Activated T-helper 1 cell treated with anti-CD3 and anti-CD28 coated beads, Interleukin-2, amount 50 U/mL, for 16 hours (primary cell): Measurements from ENCODE around the gene PBX1.

Experiments used
- DNase-seq, 2 donors: peaks; one replicate each; pipeline ENCODE4 v3.0.0-alpha.2; 2020; ENCODE audit warnings: low read depth in 1 of 2, low spot score in 1 of 2

Gene PBX1

DNA sequence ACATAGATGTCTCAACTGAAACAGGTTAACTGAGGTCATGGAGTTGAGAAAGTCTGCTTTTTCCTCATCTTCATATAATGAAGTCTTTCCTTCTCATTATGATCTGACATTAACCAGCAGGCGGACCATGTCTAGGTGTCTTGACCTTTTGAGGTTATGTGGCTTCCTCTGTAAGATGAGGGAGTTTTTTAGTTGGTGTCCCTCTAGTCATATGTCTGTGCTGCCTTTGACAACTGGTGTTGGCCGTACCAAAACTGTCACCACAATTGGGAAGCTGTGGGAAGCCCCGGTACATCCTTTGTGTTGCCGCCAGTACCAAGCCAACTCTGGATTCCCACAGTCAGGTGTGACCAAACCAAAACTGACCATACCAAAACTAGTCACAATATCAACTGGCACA, 105.1 kb downstream of the PBX1 start:
- DNase-seq = no peak

GRCh38 chr1:164667001-164667400, 108.0 kb downstream of the PBX1 start:
- DNase-seq = no peak

- no peak for DNase-seq
These were observed 108.6 kb downstream of the PBX1 start for GRCh38 chr1:164667600-164667999.

DNA sequence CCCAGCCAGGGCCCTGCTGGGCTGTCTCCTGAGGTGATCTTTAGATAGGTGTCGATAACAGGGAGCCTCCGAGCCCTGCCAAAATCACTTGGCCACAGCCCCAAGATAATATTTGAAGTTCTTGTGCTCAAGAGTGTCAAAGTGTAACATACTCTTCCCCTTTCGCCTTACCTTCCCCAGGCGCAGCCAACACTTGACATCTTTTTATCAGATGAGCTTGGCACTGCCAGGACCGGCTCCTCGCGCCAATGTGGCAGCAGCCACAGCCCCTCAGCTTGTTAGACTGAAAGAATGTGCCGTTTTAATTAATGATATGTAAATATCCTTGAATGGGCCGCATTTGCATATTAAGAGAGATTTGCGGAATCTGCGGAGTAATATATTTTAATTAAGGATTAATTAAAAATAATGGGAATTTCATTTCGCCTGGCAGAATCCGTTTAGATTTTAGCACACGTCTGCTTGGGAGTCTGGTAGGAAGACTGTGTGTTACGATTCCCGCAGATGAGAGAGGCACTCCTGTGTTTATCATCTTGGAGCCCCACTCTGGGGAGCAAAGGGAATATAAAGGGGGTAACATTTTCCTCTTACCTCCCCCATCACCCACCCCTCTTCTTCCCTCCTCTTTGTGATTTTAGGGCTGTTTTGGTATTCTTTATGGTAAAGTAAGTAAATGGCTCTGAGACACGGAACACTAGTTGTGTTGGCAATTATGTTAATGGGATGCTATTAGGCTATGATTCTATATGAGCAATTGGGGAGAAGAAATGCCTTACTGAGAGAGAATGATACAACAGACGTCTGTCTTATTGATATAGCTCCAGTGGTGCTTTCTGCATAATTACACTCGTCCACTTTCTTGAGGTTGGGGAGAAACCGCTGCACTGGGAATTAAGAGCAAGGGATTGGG, 109.8 kb downstream of the PBX1 start:
- no peak for DNase-seq

GRCh38 chr1:164670026-164670425, 111.0 kb downstream of the PBX1 start:
- DNase-seq = no peak

DNA sequence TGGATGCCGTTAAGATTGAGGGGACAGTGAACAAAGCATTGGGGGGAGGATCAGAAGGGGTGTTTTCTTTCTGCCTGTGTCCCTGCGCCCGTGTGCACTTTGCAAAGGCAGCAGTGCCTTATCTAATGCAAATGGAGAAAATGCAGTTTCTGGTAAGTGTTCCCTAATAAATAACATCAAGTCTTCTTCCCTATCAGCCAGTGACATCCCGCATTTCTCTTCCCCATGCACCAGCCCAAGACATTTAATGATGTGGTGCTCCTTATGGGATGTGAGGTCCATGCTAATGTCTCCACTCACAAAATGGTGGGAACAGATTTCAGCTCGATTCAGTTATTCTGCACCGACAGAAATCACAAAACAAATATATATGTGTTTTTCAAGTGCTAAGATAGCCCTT, 111.8 kb downstream of the PBX1 start:
- DNase-seq = no peak

GRCh38 chr1:164671323-164671965, 112.5 kb downstream of the PBX1 start:
- no peak for DNase-seq

- DNase-seq = no peak
These were observed 113.1 kb downstream of the PBX1 start for GRCh38 chr1:164671966-164672571.

DNA sequence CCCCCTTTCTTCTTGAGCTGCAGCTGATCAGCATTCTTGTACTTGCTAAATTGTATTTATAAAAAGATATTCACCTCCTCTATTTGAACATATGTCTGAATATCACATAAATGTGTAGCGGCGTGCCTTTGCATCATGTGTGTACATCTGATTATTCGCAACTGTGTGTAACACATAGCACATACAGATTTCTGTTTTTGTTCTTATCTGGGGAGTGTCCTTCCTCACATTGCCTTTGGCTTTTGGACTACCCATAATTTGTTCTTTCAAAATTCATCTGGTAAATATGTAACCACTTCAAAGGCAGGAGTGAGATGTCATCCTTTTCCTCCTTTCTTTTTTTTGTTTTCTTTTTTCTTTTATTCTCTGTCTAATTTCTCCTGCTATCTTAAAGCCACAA, 113.6 kb downstream of the PBX1 start:
- no peak for DNase-seq

- DNase-seq = no peak
These were observed 114.7 kb downstream of the PBX1 start for GRCh38 chr1:164673584-164674214.

GRCh38 chr1:164675342-164675904, 116.4 kb downstream of the PBX1 start:
- DNase-seq = no peak

DNA sequence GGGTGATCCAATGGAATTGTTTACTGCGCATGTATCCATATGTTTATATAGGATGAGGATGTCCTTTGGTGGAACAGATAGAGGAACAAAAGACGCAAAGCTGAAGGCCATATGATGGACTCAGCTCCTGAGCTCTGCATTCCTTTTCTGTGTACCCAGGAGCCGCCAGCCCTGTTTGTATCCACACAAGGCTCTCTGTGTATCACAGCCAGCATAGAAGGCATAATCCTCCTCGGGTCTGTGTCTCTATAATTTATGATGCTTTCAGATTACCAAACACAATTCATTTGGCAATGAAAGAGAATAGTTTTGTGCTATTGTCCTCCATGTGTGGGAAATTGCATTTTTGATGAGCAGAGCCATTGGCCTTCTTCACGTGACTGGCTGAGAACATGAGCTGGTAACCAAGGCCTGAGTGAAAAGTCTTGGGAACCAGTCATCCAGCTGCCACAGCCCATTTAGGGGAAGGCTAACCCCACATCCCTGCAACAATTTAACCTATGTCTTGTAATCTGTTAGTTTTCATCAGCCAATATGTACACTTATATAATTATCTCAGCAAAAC, 119.2 kb downstream of the PBX1 start:
- no peak for DNase-seq

DNA sequence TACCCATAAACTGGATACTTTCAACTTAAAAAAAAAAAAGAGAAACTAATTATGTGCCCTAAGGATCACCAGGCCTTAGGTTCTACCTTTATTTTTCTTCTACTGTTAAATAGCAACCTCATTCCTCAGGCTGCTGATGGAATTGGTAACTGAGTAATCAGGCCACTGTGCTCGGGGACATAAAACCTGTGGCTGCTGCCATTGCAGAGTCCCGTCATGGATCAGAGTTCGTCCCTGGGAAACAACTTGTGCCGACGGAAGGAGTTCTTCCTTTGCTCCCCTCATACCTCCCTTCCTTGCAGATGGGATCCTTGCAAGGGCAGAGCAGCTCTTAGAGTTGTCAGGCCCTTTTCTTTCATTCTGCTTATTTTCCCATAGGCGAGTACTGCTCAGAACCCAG, 123.6 kb downstream of the PBX1 start:
- no peak for DNase-seq

- DNase-seq = no peak
These were observed 124.3 kb downstream of the PBX1 start for GRCh38 chr1:164683235-164683634.

DNA sequence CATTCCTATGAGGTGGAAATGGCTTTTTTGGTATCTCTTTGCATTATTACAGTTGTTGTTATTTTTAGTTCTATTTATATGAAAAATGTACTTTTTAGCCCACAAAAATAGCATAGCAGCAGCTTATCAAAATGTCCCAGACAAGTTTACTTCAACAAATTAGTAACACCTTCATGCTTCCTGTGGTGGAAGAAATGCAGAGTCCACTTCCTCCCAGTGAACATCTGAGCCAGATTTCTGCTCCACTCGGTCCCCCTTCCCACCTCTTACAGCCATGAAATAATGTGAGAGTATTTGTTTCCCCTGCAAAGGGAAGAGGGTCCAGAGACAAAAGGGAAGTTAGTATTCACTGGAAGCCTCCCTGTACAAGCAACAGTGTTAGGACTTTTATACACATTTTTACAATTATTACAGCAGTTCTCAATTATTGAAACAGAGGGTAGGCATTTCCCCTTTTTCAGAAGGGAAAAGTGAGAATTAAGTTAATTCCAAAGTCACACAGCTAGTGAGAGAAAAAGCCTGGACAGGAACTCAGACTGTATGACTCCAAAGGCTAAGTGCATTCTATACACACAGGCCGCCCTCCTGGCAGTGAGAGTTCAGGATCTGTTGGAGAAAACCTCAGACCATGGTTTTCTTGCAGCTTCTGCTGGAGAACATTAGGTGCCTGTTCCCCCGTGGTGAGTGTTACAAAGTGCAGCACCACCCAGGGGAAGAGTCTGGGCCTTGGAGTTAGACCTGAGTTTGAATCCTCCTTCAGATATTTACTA, 126.5 kb downstream of the PBX1 start:
- DNase-seq = no peak

DNA sequence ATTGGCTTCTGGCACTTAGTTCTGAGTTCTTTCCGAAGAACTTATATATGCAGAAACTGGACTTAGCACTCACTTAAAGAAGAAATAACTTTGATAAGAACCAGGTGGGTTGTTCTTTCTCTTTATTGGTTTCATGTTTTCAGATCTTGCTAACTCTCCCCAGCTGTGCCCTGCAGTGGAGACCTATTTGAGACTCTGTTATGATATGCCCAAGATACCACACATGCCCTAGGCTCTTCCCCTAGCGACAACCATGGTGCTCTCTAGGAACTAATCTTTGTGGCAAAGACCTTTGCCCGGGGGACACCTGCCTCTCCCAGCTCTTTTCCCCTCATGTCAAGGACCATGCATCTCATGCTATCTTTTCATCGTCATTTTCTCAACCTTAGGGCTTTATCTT, 128.8 kb downstream of the PBX1 start:
- DNase-seq = no peak

- DNase-seq = no peak
These were observed 129.8 kb downstream of the PBX1 start for GRCh38 chr1:164688791-164689190.

- no peak for DNase-seq
These were observed 130.9 kb downstream of the PBX1 start for GRCh38 chr1:164689672-164690511.

GRCh38 chr1:164692420-164692819, 133.4 kb downstream of the PBX1 start:
- DNase-seq = no peak
